T-helper 1 cell (primary cell): ENCODE data around the gene RNASEL.
"Not testable (repeated sequence)": the region's sequence is repeated elsewhere in the genome, so short reads cannot be mapped to it uniquely, and the experiment has no call there.

Experiments
- DNase-seq, 5 donors: peaks; one replicate each; pipeline ENCODE4 v3.0.0-alpha.2; 2012 to 2020

RNASEL gene

GRCh38 chr1:182561456-182561855 is 27.6 kb downstream of the RNASEL start:
- no peak for DNase-seq

DNA sequence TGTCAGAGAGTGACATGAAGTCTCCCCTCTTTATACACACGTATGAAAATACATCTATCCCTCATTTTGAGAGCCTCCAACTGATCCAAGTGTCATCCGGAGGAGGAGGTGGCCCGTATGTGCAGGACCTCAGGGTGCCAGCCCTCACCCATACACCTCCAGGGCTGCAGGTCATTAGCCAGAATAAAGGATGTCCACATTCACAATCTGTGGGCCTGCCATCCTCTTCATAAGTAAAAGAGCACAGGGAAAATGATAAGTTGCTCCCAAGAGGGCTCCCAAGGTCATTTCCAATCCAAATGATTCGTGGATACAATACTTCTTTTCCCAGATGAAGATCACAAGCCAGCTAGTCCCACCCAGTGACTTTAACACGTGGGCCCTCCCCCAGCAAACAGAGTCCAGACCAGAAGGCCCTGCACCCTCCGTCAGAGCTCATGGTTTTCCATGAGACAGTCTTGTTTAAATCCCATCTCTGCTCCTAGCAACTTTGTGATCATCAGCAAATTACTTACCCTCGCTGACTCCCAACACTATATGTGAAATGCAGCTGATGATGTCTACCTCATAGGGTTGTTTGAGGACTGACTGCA is 28.6 kb downstream of the RNASEL start:
- DNase-seq, result no peak

GRCh38 chr1:182556279-182556678 is 32.8 kb downstream of the RNASEL start:
- DNase-seq, result no peak

DNA sequence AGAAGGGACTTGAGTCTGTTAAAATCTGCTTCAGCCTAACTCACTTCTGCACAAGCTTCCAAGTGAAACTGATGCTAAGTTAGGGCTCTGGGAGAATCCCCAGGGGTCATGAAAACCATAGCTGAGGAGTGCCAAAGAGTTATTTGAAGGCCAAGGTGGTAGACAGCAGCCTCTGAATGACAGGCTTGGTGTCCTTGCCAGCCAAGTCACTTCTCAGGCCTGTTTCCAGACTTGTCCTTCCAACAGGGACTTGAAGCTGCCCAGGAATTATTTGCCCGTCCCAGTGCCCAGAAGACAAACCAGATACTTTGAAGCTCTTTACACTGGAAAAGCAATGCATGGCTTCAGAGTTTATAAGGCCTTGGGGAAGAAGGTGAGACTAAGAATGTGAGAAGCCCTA is 33.6 kb downstream of the RNASEL start:
- no peak for DNase-seq

GRCh38 chr1:182552527-182552926 is 36.5 kb downstream of the RNASEL start:
- DNase-seq, result no peak

DNA sequence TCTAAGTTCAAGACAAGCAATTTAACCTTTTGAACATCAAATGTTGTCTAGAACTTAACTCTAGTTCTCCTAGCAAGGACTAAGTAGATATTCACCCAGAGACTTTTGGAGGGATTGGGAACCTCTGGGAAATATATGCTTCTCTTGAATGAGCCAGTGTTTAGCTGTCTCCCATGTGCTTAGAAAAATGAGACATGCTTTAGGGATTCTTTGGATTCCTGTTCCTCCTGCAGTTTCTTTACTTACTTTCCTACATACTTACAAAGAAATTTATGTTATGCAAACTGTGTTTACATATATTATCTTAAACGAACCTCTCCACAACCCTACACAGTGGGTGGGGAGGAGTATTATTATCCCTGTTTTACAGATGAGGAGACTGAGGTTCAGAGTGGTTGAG is 39.2 kb downstream of the RNASEL start:
- DNase-seq, result no peak

DNA sequence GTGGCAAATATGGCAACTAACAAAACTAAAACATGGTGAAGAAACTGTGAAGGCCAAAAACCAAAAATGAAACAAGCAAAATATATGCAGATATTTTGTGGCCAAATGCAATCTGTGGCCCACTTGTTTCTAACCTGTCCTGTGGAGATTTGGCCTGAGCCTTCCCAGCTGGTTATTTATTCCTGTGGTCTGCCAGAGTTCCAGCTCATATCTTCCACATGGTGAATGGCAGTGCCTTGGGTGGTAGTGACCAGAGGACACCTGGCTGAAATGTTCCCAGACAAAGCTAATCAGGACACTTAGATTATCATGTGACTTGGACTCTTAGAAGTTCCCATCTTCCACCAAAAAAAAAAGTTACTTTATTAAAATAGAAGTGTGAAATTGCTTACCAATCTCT is 39.7 kb downstream of the RNASEL start:
- DNase-seq, result no peak

DNA sequence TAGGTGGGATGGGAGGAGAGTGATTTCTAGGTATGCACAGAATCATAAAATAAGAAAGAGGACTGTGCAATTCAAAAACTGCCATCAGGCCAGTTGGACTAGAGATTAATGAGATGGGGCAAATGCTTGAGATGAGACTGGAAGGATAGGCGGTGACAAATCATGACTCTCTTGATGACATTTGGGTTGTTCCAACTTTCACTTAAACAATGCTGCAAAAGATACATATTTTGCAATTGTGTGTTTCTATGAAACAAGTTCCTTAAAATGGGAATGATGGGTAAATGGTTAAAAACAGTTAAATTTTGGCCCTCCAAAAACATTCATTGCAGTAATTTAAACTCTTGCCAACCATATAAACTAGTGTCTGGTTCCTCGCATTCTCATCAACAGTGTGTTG is 55.2 kb downstream of the RNASEL start:
- no peak for DNase-seq

DNA sequence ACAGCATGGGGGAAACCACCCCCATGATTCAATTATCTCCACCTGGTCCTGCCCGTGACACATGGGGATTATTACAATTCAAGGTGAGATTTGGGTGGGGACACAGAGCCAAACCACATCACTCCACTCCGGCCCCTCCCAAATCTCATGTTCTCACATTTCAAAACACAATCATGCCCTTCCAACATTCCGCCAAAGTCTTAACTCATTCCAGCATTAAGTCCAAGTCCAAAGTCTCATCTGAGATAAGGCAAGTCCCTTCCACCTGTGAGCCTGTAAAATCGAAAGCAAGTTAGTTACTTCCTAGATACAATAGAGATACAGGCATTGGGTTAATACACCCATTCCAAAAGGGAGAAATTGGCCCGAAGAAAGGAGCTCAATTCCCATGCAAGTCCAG is 60.9 kb downstream of the RNASEL start:
- not testable (repeated sequence) for DNase-seq

GRCh38 chr1:182527680-182528079 is 61.4 kb downstream of the RNASEL start:
- DNase-seq, result no peak

- no peak for DNase-seq
These were observed 63.7 kb downstream of the RNASEL start for GRCh38 chr1:182525342-182525741.
